ENCODE results near the gene EI24. TPM values are rescaled to one million over a fixed set of nuclear protein-coding genes. Genes with fewer than 3 reads are reported as not detected.

Gene EI24
- total and polyA plus RNA-seq, 9 of the 15 experiments (the other 6 are each of a cell fraction or from before 2014, with no cell fraction given): 50.4 to 260 (median 168) TPM

- TF ChIP-seq FOXP1 (CRISPR knock-in tag; IDR thresholded peaks at IDR 0.05): no peak
- TF ChIP-seq RNF2 (IDR thresholded peaks at IDR 0.05): peak; percentile 56; the same call in 1 of the 2 replicates
- no peak for TF ChIP-seq IRF2 (CRISPR knock-in tag; IDR thresholded peaks at IDR 0.05)
- no peak for TF ChIP-seq ZBTB49 (CRISPR knock-in tag; IDR thresholded peaks at IDR 0.05; ENCODE audit: borderline replicate concordance)
- TF ChIP-seq U2AF2 (optimal IDR thresholded peaks at IDR 0.05; ENCODE audit: low read depth, low read length): no peak
- TF ChIP-seq DEAF1 (CRISPR knock-in tag; IDR thresholded peaks at IDR 0.05): peak; percentile 53
- peak; percentile 75 for TF ChIP-seq SIN3B (IDR thresholded peaks at IDR 0.05; ENCODE audit: low read depth)
- no peak for TF ChIP-seq NFE2L1 (tag; IDR thresholded peaks at IDR 0.05; ENCODE audit: borderline replicate concordance, low read depth)
- no peak for TF ChIP-seq ZSCAN32 (CRISPR knock-in tag; IDR thresholded peaks at IDR 0.05)
- peak in 2 of 3 experiments; percentile 30 to 65 for TF ChIP-seq YY1 (IDR thresholded peaks at IDR 0.05; ENCODE audit: borderline replicate concordance in 1 of 3, control insufficient read depth in 1 of 3, extremely low read depth in 1 of 3, insufficient read depth in 3 of 3, insufficient read length in 1 of 3, insufficient replicate concordance in 2 of 3, low read depth in 1 of 3, low read length in 2 of 3)
- no peak for TF ChIP-seq SIRT6 (IDR thresholded peaks at IDR 0.05; ENCODE audit: low read depth, low read length)
- no peak for TF ChIP-seq RUNX1 (IDR thresholded peaks at IDR 0.05; ENCODE audit: low read depth)
- peak; percentile 15; the same call in 1 of the 2 replicates for TF ChIP-seq ARID1B (IDR thresholded peaks at IDR 0.05)
- no peak for TF ChIP-seq ATF1 (CRISPR knock-in tag; IDR thresholded peaks at IDR 0.05)
- peak; percentile 68 for TF ChIP-seq ATF1 (tag; IDR thresholded peaks at IDR 0.05)
- TF ChIP-seq NCOR1 (IDR thresholded peaks at IDR 0.05): no peak
- no peak for TF ChIP-seq SRSF3 (IDR thresholded peaks at IDR 0.05; ENCODE audit: insufficient read depth, low read length)
- no peak for TF ChIP-seq GTF2F1 (IDR thresholded peaks at IDR 0.05; ENCODE audit: low read depth, low read length)
- no peak for TF ChIP-seq ZNF436 (CRISPR knock-in tag; IDR thresholded peaks at IDR 0.05)
- TF ChIP-seq BCL6 (CRISPR knock-in tag; IDR thresholded peaks at IDR 0.05): no peak
- no peak for TF ChIP-seq PHF21A (IDR thresholded peaks at IDR 0.05; ENCODE audit: borderline replicate concordance, low read depth)
- TF ChIP-seq ESRRA (IDR thresholded peaks at IDR 0.05; ENCODE audit: borderline replicate concordance, low read depth): peak; percentile 27; the same call in 1 of the 2 replicates
- peak; percentile 61 for TF ChIP-seq TFE3 (CRISPR knock-in tag; IDR thresholded peaks at IDR 0.05)
- TF ChIP-seq ZNF184 (CRISPR knock-in tag; IDR thresholded peaks at IDR 0.05): no peak
These were observed at the start of gene EI24 (continued) for GRCh38 chr11:125568970-125569914.
